Occipital lobe (tissue), 2 donors: ENCODE data around the gene IAH1. TPM values are rescaled to one million over a fixed set of nuclear protein-coding genes. Genes with fewer than 3 reads are reported as not detected.

Experiments used
- DNase-seq: peaks from one replicate; lab custom pipeline; 2025; lab: John Stamatoyannopoulos, UW
- total RNA-seq: library from RNA; depleted of rRNA; stranded (reverse); fragments of >200 nt; gene quantifications from one replicate; pipeline ENCODE4 v1.2.3, GENCODE V29; 2014

IAH1 gene
- total RNA-seq, 1 donor from 2014 or later, result 78.1 TPM

GRCh38 chr2:9527995-9528787 lies 53.8 kb downstream of the IAH1 start:
- no peak for DNase-seq

- DNase-seq, result no peak
Observed at GRCh38 chr2:9532421-9532820, 58.1 kb downstream of the IAH1 start.

- DNase-seq, result no peak
Observed at GRCh38 chr2:9533663-9534062, 59.3 kb downstream of the IAH1 start.

- DNase-seq, result no peak
Observed at GRCh38 chr2:9535177-9535576, 60.8 kb downstream of the IAH1 start.

- DNase-seq, result no peak
Observed at GRCh38 chr2:9536504-9536903, 62.2 kb downstream of the IAH1 start.

GRCh38 chr2:9538000-9538507 lies 63.7 kb downstream of the IAH1 start:
- no peak for DNase-seq

Other genes starting within 250 kb of the IAH1 start
- 60.7 TPM for gene ITGB1BP1, start 51.0 kb upstream of the IAH1 start, total RNA-seq
- 34.6 TPM for gene CPSF3, start 50.9 kb upstream of the IAH1 start, total RNA-seq
- 31.2 TPM for gene ADAM17, start 81.3 kb downstream of the IAH1 start, total RNA-seq
- 535 TPM for gene YWHAQ, start 156.4 kb downstream of the IAH1 start, total RNA-seq